ENCODE results near the gene NTN1. TPM values are rescaled to one million over a fixed set of nuclear protein-coding genes. Genes with fewer than 3 reads are reported as not detected.
A peak's percentile ranks its signal among the peaks of the same experiment; 100 is the strongest.

The NTN1 gene
- total and polyA plus RNA-seq, 2 experiments from 2014 or later = 0.42 to 2.1 TPM

GRCh38 chr17:9002227-9002605 is 19.1 kb upstream of the NTN1 start:
- Histone ChIP-seq H3K4me3 (no peak overlapping the region), H3K79me2 (no peaks in the 10 kb centered on the region), H3K9me2 (replicated peaks; ENCODE audit: insufficient read depth) (no peaks in the 10 kb centered on the region), H3K4me1 (ENCODE audit: insufficient read depth) (peaks cover 10% of the 10 kb centered on the region), H3K27ac (no peak overlapping the region), H3K27me3 (peaks cover 67% of the 10 kb centered on the region), H3K36me3 (replicated peaks; ENCODE audit: insufficient read depth, low read depth) (no peaks in the 10 kb centered on the region), H3K4me2 (peak overlapping the region; percentile 92), H4K20me1 (ENCODE audit: insufficient read depth, poor library complexity, severe bottlenecking) (no peaks in the 10 kb centered on the region), H2AFZ (no peak overlapping the region), H3K9me3 (ENCODE audit: low read depth) (no peaks in the 10 kb centered on the region)
- no peak for DNase-seq (ENCODE audit: low spot score)
- WGBS (ENCODE audit: low lambda C conversion rate, missing lambda C conversion rate) = 10% methylated on average over 15 of the region's 15 CpGs
- TF ChIP-seq CTCF (IDR thresholded peaks at IDR 0.05; ENCODE audit: poor library complexity) (no peak), EZH2phosphoT487 (IDR thresholded peaks at IDR 0.05; ENCODE audit: low read depth, severe bottlenecking, unreplicated experiment) (no peak), EZH2 (IDR thresholded peaks at IDR 0.05; ENCODE audit: borderline replicate concordance) (no peak)

GRCh38 chr17:9002606-9003354 is 18.5 kb upstream of the NTN1 start:
- H4K20me1 ChIP-seq (ENCODE audit: insufficient read depth, poor library complexity, severe bottlenecking) = no peaks in the 10 kb centered on the region
- no peaks in the 10 kb centered on the region for H3K36me3 ChIP-seq (replicated peaks; ENCODE audit: insufficient read depth, low read depth)
- peaks cover 10% of the 10 kb centered on the region for H3K4me1 ChIP-seq (ENCODE audit: insufficient read depth)
- peak; percentile 27 for TF ChIP-seq CTCF (IDR thresholded peaks at IDR 0.05; ENCODE audit: poor library complexity)
- peak; percentile 81 for TF ChIP-seq EZH2 (IDR thresholded peaks at IDR 0.05; ENCODE audit: borderline replicate concordance)
- no peak for TF ChIP-seq EZH2phosphoT487 (IDR thresholded peaks at IDR 0.05; ENCODE audit: low read depth, severe bottlenecking, unreplicated experiment)
- DNase-seq (ENCODE audit: low spot score) = peak; percentile 55
- peaks cover 72% of the 10 kb centered on the region for H3K27me3 ChIP-seq
- H3K9me3 ChIP-seq (ENCODE audit: low read depth) = no peaks in the 10 kb centered on the region
- H3K4me3 ChIP-seq = no peak overlapping the region
- WGBS (ENCODE audit: low lambda C conversion rate, missing lambda C conversion rate) = 2% methylated on average over 42 of the region's 69 CpGs
- H3K4me2 ChIP-seq = peak overlapping the region; percentile 92
- H2AFZ ChIP-seq = peak overlapping the region; percentile 45
- no peaks in the 10 kb centered on the region for H3K9me2 ChIP-seq (replicated peaks; ENCODE audit: insufficient read depth)
- H3K79me2 ChIP-seq = no peaks in the 10 kb centered on the region
- H3K27ac ChIP-seq = no peak overlapping the region

DNA sequence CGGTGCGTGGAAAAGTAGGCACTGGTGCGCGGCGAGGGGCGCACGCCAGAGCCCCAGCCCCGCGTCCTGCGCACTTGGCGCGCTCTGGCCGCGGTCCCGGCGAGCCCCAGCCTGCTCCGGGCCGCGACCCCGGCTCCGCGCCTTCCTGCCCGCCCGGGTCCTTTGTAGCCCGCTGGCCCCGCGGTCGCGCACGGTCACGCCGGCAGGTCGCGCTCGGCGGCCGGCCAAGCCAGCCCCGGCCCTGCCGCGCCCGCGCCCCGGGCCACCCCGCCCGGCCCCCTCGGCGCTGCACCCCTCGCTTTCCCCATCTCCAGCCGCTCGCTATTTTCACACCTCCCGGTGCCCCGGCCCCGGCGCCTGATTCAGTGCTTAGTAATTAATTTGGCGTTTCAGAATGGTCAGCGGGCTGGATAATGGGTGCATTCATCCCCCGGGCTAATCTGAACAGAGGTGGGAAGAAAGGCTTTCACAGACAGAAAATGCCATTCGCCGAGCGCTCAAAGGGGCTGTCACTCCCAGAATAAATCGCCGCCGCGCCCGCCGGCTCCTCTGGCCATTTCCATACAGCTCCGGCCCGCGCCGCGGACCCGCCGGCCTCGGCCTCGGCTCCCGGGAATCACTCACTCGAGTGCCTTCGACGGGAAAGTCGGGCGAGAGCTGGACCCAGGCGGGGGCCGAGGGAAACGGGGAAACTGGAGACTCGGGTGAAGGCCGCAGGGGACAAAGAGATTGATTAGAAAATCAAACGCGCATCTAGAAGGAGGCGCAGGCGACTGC is 17.8 kb upstream of the NTN1 start:
- TF ChIP-seq EZH2 (IDR thresholded peaks at IDR 0.05; ENCODE audit: borderline replicate concordance) (no peak), EZH2phosphoT487 (IDR thresholded peaks at IDR 0.05; ENCODE audit: low read depth, severe bottlenecking, unreplicated experiment) (peak; percentile 80), CTCF (IDR thresholded peaks at IDR 0.05; ENCODE audit: poor library complexity) (no peak)
- Histone ChIP-seq H2AFZ (no peak overlapping the region), H3K36me3 (replicated peaks; ENCODE audit: insufficient read depth, low read depth) (no peaks in the 10 kb centered on the region), H3K27me3 (peaks cover 80% of the 10 kb centered on the region), H3K4me1 (ENCODE audit: insufficient read depth) (peaks cover 10% of the 10 kb centered on the region), H3K4me2 (peak overlapping the region; percentile 92), H3K4me3 (no peak overlapping the region), H3K27ac (no peak overlapping the region), H3K9me2 (replicated peaks; ENCODE audit: insufficient read depth) (no peaks in the 10 kb centered on the region), H4K20me1 (ENCODE audit: insufficient read depth, poor library complexity, severe bottlenecking) (no peaks in the 10 kb centered on the region), H3K9me3 (ENCODE audit: low read depth) (no peaks in the 10 kb centered on the region), H3K79me2 (no peaks in the 10 kb centered on the region)
- 1% methylated on average over 48 of the region's 90 CpGs for WGBS (ENCODE audit: low lambda C conversion rate, missing lambda C conversion rate)
- DNase-seq (ENCODE audit: low spot score) = no peak

Measured in hepatocyte (in vitro differentiated cells).